ENCODE data around the gene NHSL1.

The NHSL1 gene

GRCh38 chr6:138377042-138377441 lies 122.3 kb downstream of the NHSL1 start:
- DNase-seq (ENCODE audit: extremely low read depth, insufficient read length), result no peak
- H3K36me3 ChIP-seq (ENCODE audit: control insufficient read depth, insufficient read depth, low read length), result no peaks in the 10 kb centered on the region
- TF ChIP-seq CTCF (IDR thresholded peaks at IDR 0.05; ENCODE audit: insufficient read depth, low read length, poor library complexity, severe bottlenecking), result no peak
- H3K4me3 ChIP-seq (replicated peaks; ENCODE audit: low read depth, low read length), result no peak overlapping the region
- peaks cover 1% of the 10 kb centered on the region; the same call in 1 of the 2 replicates for H3K27me3 ChIP-seq (replicated peaks; ENCODE audit: control insufficient read depth, insufficient read depth, low read length)

- H3K36me3 ChIP-seq (ENCODE audit: control insufficient read depth, insufficient read depth, low read length), result no peaks in the 10 kb centered on the region
- no peak for DNase-seq (ENCODE audit: extremely low read depth, insufficient read length)
- no peak for TF ChIP-seq CTCF (IDR thresholded peaks at IDR 0.05; ENCODE audit: insufficient read depth, low read length, poor library complexity, severe bottlenecking)
- H3K4me3 ChIP-seq (replicated peaks; ENCODE audit: low read depth, low read length), result no peak overlapping the region
- H3K27me3 ChIP-seq (replicated peaks; ENCODE audit: control insufficient read depth, insufficient read depth, low read length), result peaks cover 1% of the 10 kb centered on the region; the same call in 1 of the 2 replicates
These were observed 124.5 kb downstream of the NHSL1 start for GRCh38 chr6:138374815-138375214.

DNA sequence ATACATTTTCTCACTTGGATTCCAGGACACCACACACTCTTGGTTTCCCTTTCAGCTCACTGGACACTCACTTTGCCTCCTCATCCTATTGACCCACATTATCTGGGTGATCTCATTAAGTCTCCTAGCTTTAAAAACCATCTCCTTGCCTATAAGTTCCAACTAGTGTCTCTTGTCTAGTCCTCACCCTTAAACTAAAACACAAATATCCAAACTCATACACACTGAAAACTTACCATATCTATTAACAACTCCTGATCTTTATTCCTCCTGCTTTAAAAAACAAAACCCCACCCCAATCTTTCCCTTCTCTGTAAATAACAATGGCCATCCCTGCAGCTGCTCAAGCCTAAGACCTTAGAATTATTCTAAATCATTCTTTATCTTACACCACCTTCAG lies 125.1 kb downstream of the NHSL1 start:
- H3K4me3 ChIP-seq (replicated peaks; ENCODE audit: low read depth, low read length), result no peak overlapping the region
- TF ChIP-seq CTCF (IDR thresholded peaks at IDR 0.05; ENCODE audit: insufficient read depth, low read length, poor library complexity, severe bottlenecking), result no peak
- no peaks in the 10 kb centered on the region for H3K36me3 ChIP-seq (ENCODE audit: control insufficient read depth, insufficient read depth, low read length)
- DNase-seq (ENCODE audit: extremely low read depth, insufficient read length), result no peak
- H3K27me3 ChIP-seq (replicated peaks; ENCODE audit: control insufficient read depth, insufficient read depth, low read length), result peaks cover 1% of the 10 kb centered on the region; the same call in 1 of the 2 replicates

GRCh38 chr6:138372711-138373463 lies 126.4 kb downstream of the NHSL1 start:
- no peaks in the 10 kb centered on the region for H3K36me3 ChIP-seq (ENCODE audit: control insufficient read depth, insufficient read depth, low read length)
- H3K27me3 ChIP-seq (replicated peaks; ENCODE audit: control insufficient read depth, insufficient read depth, low read length), result peaks cover 1% of the 10 kb centered on the region; the same call in 1 of the 2 replicates
- no peak overlapping the region for H3K4me3 ChIP-seq (replicated peaks; ENCODE audit: low read depth, low read length)
- no peak for DNase-seq (ENCODE audit: extremely low read depth, insufficient read length)
- no peak for TF ChIP-seq CTCF (IDR thresholded peaks at IDR 0.05; ENCODE audit: insufficient read depth, low read length, poor library complexity, severe bottlenecking)
